Measurements from ENCODE around the gene ACTN1. TPM values are rescaled to one million over a fixed set of nuclear protein-coding genes. Genes with fewer than 3 reads are reported as not detected.

ACTN1 gene
- polyA plus RNA-seq, 3 donors, result 41.4 to 75.0 (median 69.4) TPM

DNA sequence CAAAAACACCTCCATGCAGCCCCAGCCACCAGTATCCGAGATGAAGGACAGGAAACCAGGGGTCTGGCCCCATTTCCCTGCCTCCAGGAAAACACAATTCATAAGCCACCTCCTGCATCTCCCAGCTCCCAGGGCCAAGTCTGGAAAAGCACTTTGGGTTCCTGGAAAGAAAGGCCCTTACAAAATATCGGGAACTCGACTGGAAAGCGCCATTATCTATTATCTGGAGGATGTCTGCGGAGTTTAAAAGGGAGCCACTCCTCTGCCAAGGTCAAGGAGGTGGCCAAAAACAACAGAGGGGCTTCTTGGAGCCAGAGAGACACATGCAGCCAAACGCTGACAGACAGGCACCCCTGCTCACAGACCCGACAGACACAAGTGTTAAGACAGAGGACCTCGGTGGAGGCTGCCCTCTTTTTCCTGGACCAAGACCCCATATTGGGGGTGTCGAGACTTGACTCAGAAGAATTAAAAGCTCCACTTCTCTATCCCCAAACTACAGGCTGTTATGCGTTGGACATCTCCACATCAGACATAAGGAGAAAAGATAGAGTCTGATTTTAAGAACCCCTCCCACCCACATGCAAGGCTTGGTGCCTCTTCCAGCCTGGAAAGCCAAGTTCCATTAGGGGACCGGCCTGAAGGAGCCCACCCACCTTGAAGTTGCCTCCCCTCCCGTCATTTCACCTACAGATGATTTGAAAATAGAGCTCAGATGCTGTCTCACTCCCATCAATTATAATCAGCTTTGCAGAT, 9.6 kb downstream of the ACTN1 start:
- H3K79me2 ChIP-seq (ENCODE audit: insufficient read depth, low read length), result peaks cover 100% of the 10 kb centered on the region
- peak overlapping the region in 4 of 7 donors; percentile 17 to 85 (median 72) for H3K27ac Mint-ChIP-seq
- no peak overlapping the region for H3K4me3 Mint-ChIP-seq

DNA sequence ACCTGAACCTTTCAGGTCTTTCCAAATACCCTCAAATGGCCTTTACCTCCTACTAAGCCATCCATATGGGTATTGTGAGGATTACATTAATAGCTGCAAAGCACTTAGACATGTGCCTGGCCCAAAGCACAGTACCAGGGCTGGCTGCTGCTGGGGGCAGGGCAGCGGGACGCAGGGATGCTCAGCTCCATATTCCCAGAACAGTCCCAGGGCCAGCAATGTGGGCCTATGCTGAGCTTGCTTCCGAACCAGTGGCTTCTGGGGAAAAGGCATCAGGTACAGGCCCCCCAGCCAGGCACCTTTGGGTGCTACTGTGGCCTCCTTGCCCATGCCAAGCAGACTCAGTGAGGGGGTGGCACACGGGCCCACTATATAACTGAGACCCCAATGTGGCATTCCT, 10.4 kb downstream of the ACTN1 start:
- no peak overlapping the region for H3K27ac ChIP-seq (ENCODE audit: low read depth in 1 of 2, low read length in 2 of 2)
- peaks cover 23 to 51% of the 10 kb centered on the region in 2 donors for H3K36me3 Mint-ChIP-seq
- DNase-seq, result no peak

More for the DNA sequence above, 9.6 kb downstream of the ACTN1 start:
- Mint-ChIP-seq H3K9me3 (peaks cover 10 to 13% (median 11%) of the 10 kb centered on the region in 7 donors), H3K27me3 (ENCODE audit: low read depth in 3 of 3) (no peaks in the 10 kb centered on the region), H3K36me3 (peaks cover 29 to 55% of the 10 kb centered on the region in 2 donors), H3K4me1 (peaks cover 49% of the 10 kb centered on the region)
- WGBS (ENCODE audit: insufficient coverage), result 99% methylated on average over 8 of the region's 12 CpGs
- Histone ChIP-seq H3K36me3 (replicated peaks in 1 of 2; ENCODE audit: control insufficient read depth in 1 of 2, insufficient read depth in 2 of 2, low read length in 2 of 2) (peaks cover 20 to 52% of the 10 kb centered on the region in 2 donors), H3K27ac (ENCODE audit: low read depth in 1 of 2, low read length in 2 of 2) (peak overlapping the region in 1 of 2 donors; percentile 34), H3K4me3 (replicated peaks in 1 of 3; ENCODE audit: low read depth in 2 of 3, low read length in 3 of 3) (no peak overlapping the region), H3K27me3 (ENCODE audit: control insufficient read depth in 2 of 2, insufficient read depth in 2 of 2, low read length in 2 of 2) (no peaks in the 10 kb centered on the region), H2AFZ (ENCODE audit: insufficient read depth, low read depth, low read length, poor library complexity, severe bottlenecking) (no peak overlapping the region), H3K9ac (ENCODE audit: insufficient read depth, low read length, poor library complexity, severe bottlenecking) (no peak overlapping the region), H3K9me3 (replicated peaks in 1 of 2; ENCODE audit: control insufficient read depth in 1 of 2, insufficient read depth in 1 of 2, low read length in 2 of 2) (peaks cover 9 to 12% of the 10 kb centered on the region in 2 donors), H3K4me2 (replicated peaks; ENCODE audit: extremely low read depth, low read length, poor library complexity, severe bottlenecking) (no peak overlapping the region), H4K20me1 (ENCODE audit: insufficient read depth, low read length) (peaks cover 100% of the 10 kb centered on the region), H3K4me1 (ENCODE audit: control insufficient read depth in 1 of 2, insufficient read depth in 2 of 2, low read length in 2 of 2) (peaks cover 0 to 3% of the 10 kb centered on the region in 2 donors)
- intact Hi-C loops (cut with micrococcal nuclease), result no loop called here
- DNase-seq, result no peak
- TF ChIP-seq, protein P1, sequence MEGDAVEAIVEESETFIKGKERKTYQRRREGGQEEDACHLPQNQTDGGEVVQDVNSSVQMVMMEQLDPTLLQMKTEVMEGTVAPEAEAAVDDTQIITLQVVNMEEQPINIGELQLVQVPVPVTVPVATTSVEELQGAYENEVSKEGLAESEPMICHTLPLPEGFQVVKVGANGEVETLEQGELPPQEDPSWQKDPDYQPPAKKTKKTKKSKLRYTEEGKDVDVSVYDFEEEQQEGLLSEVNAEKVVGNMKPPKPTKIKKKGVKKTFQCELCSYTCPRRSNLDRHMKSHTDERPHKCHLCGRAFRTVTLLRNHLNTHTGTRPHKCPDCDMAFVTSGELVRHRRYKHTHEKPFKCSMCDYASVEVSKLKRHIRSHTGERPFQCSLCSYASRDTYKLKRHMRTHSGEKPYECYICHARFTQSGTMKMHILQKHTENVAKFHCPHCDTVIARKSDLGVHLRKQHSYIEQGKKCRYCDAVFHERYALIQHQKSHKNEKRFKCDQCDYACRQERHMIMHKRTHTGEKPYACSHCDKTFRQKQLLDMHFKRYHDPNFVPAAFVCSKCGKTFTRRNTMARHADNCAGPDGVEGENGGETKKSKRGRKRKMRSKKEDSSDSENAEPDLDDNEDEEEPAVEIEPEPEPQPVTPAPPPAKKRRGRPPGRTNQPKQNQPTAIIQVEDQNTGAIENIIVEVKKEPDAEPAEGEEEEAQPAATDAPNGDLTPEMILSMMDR (IDR thresholded peaks at IDR 0.05), result no peak

More for the DNA sequence above, 10.4 kb downstream of the ACTN1 start:
- Mint-ChIP-seq H3K4me1 (peaks cover 51% of the 10 kb centered on the region), H3K9me3 (peaks cover 7 to 9% (median 8%) of the 10 kb centered on the region in 7 donors), H3K27ac (no peak overlapping the region), H3K27me3 (ENCODE audit: low read depth in 3 of 3) (no peaks in the 10 kb centered on the region), H3K4me3 (no peak overlapping the region)
- no peak overlapping the region for H3K9ac ChIP-seq (ENCODE audit: insufficient read depth, low read length, poor library complexity, severe bottlenecking)
- H3K4me1 ChIP-seq (ENCODE audit: control insufficient read depth in 1 of 2, insufficient read depth in 2 of 2, low read length in 2 of 2), result peaks cover 0 to 3% of the 10 kb centered on the region in 2 donors
- H3K9me3 ChIP-seq (replicated peaks in 1 of 2; ENCODE audit: control insufficient read depth in 1 of 2, insufficient read depth in 1 of 2, low read length in 2 of 2), result peaks cover 6 to 9% of the 10 kb centered on the region in 2 donors
- H2AFZ ChIP-seq (ENCODE audit: insufficient read depth, low read depth, low read length, poor library complexity, severe bottlenecking), result no peak overlapping the region
- peaks cover 100% of the 10 kb centered on the region for H3K79me2 ChIP-seq (ENCODE audit: insufficient read depth, low read length)
- 100% methylated on average over 3 of the region's 4 CpGs for WGBS (ENCODE audit: insufficient coverage)
- H4K20me1 ChIP-seq (ENCODE audit: insufficient read depth, low read length), result peaks cover 100% of the 10 kb centered on the region
- H3K4me3 ChIP-seq (replicated peaks in 1 of 3; ENCODE audit: low read depth in 2 of 3, low read length in 3 of 3), result no peak overlapping the region
- TF ChIP-seq, protein P1 (IDR thresholded peaks at IDR 0.05), result no peak
- no peak overlapping the region for H3K4me2 ChIP-seq (replicated peaks; ENCODE audit: extremely low read depth, low read length, poor library complexity, severe bottlenecking)
- peaks cover 13 to 52% of the 10 kb centered on the region in 2 donors for H3K36me3 ChIP-seq (replicated peaks in 1 of 2; ENCODE audit: control insufficient read depth in 1 of 2, insufficient read depth in 2 of 2, low read length in 2 of 2)
- intact Hi-C loops (cut with micrococcal nuclease), result no loop called here
- H3K27me3 ChIP-seq (ENCODE audit: control insufficient read depth in 2 of 2, insufficient read depth in 2 of 2, low read length in 2 of 2), result no peaks in the 10 kb centered on the region

All from CD14-positive monocyte (primary cell).